IMR-90 (cell line): ENCODE measurements around the gene CMIP. TPM values are rescaled to one million over a fixed set of nuclear protein-coding genes. Genes with fewer than 3 reads are reported as not detected.

Source experiments
- ATAC-seq: fragments of 200-7000 bp; cut with Tn5 transposase; 2 replicates; pipeline ENCODE4 v1.9.1; 2020; ENCODE audit warnings: low read depth, mild to moderate bottlenecking, moderate library complexity
- BruUV-seq: library from RNA; stranded (reverse); fragments of 400-500 nt; replicated peaks from 2 replicates; lab custom pipeline; 2021; lab: Mats Ljungman, UMichigan
- CTCF ChIA-PET: fragments of 300-600 bp; formaldehyde crosslinking; extraction: SDS; loops from one replicate; lab custom pipeline; 2021; ENCODE audit warnings: antibody characterized with exemption; lab: Yijun Ruan, JAX
- POLR2A ChIA-PET: fragments of 300-600 bp; sonication (Branson Sonifier 250); formaldehyde crosslinking; loops from one replicate; lab custom pipeline; 2022; ENCODE audit warnings: antibody characterized with exemption; ENCODE audit not compliant: unreplicated experiment; lab: Charles Lee
- DNase-seq: peaks from one replicate; pipeline ENCODE4 v3.0.0; 2013
- H2AFZ ChIP-seq: replicated peaks from 2 replicates; pipeline ENCODE3; 2013; ENCODE audit warnings: low read length, mild to moderate bottlenecking; ENCODE audit not compliant: poor library complexity
- H2AK5ac ChIP-seq: 2 replicates; pipeline ENCODE4 v1.6.1; 2013; ENCODE audit warnings: low read depth, low read length, inconsistent platforms
- H2AK9ac ChIP-seq: replicated peaks from 2 replicates; pipeline ENCODE3; 2013; ENCODE audit warnings: mild to moderate bottlenecking, low read depth, low read length, moderate library complexity; ENCODE audit not compliant: poor library complexity
- H2BK120ac ChIP-seq: 2 replicates; pipeline ENCODE4 v1.6.1; 2013; ENCODE audit warnings: low read depth, low read length, inconsistent platforms
- H2BK15ac ChIP-seq: 3 replicates; pipeline ENCODE4 v1.6.1; 2013; ENCODE audit warnings: low read depth, low read length, inconsistent platforms
- H2BK20ac ChIP-seq: 2 replicates; pipeline ENCODE4 v1.6.1; 2013; ENCODE audit warnings: low read depth, mild to moderate bottlenecking, inconsistent platforms, low read length, moderate library complexity
- H2BK5ac ChIP-seq: 2 replicates; pipeline ENCODE4 v1.6.1; 2013; ENCODE audit warnings: mild to moderate bottlenecking, low read depth, low read length, inconsistent platforms; ENCODE audit not compliant: poor library complexity, severe bottlenecking
- H3K14ac ChIP-seq: replicated peaks from 2 replicates; pipeline ENCODE4 v1.6.1; 2013; ENCODE audit warnings: low read depth, low read length, inconsistent platforms
- H3K18ac ChIP-seq: 2 replicates; pipeline ENCODE4 v1.6.1; 2013; ENCODE audit warnings: low read depth, low read length, control low read depth
- H3K23ac ChIP-seq: 2 replicates; pipeline ENCODE4 v1.6.1; 2013; ENCODE audit warnings: low read depth, low read length, inconsistent platforms
- H3K27ac ChIP-seq: 2 replicates; pipeline ENCODE4 v1.5.1; 2013; ENCODE audit warnings: mild to moderate bottlenecking, control low read depth, low read length; ENCODE audit not compliant: insufficient read depth
- H3K27me3 ChIP-seq: 2 replicates; pipeline ENCODE4 v1.6.1; 2013; ENCODE audit warnings: low read length; ENCODE audit not compliant: control insufficient read depth, insufficient read depth
- H3K36me3 ChIP-seq: 2 replicates; pipeline ENCODE4 v1.6.1; 2013; ENCODE audit warnings: low read length, mixed read lengths; ENCODE audit not compliant: control insufficient read depth, insufficient read depth
- H3K4ac ChIP-seq: 2 replicates; pipeline ENCODE4 v1.6.1; 2013; ENCODE audit warnings: low read depth, low read length, inconsistent platforms
- H3K4me1 ChIP-seq: 2 replicates; pipeline ENCODE4 v1.6.1; 2013; ENCODE audit warnings: low read length, mixed read lengths; ENCODE audit not compliant: control insufficient read depth, insufficient read depth
- H3K4me2 ChIP-seq: 2 replicates; pipeline ENCODE4 v1.6.1; 2013; ENCODE audit warnings: low read depth, mild to moderate bottlenecking, control low read depth, low read length, moderate library complexity
- H3K4me3 ChIP-seq: 2 replicates; pipeline ENCODE4 v1.5.1; 2013; ENCODE audit warnings: low read depth, mild to moderate bottlenecking, control low read depth, low read length, moderate library complexity; ENCODE audit not compliant: insufficient read depth
- H3K56ac ChIP-seq: 2 replicates; pipeline ENCODE4 v1.6.1; 2013; ENCODE audit warnings: low read length, inconsistent platforms; ENCODE audit not compliant: insufficient read depth; ENCODE audit errors: extremely low read depth
- H3K79me1 ChIP-seq, 2 experiments: 2 replicates each; pipeline ENCODE4 v1.6.1; 2013; ENCODE audit warnings: low read length in 2 of 2, inconsistent platforms in 1 of 2, low read depth in 1 of 2
- H3K9ac ChIP-seq: 2 replicates; pipeline ENCODE4 v1.6.1; 2013; ENCODE audit warnings: low read depth, low read length, control low read depth
- H3K9me1 ChIP-seq: 2 replicates; pipeline ENCODE4 v1.6.1; 2013; ENCODE audit warnings: low read length, inconsistent platforms; ENCODE audit not compliant: insufficient read depth
- H3K9me3 ChIP-seq: 2 replicates; pipeline ENCODE4 v1.6.1; 2013; ENCODE audit warnings: low read length; ENCODE audit not compliant: control insufficient read depth, insufficient read depth
- H4K20me1 ChIP-seq: 2 replicates; pipeline ENCODE4 v1.6.1; 2013; ENCODE audit warnings: low read length, inconsistent platforms; ENCODE audit not compliant: insufficient read depth
- H4K5ac ChIP-seq: 2 replicates; pipeline ENCODE4 v1.6.1; 2013; ENCODE audit warnings: mild to moderate bottlenecking, low read depth, low read length, control low read depth
- H4K8ac ChIP-seq, 2 experiments: 2 replicates each; pipeline ENCODE4 v1.6.1; 2013; ENCODE audit warnings: low read depth in 2 of 2, low read length in 2 of 2, control low read depth in 1 of 2, inconsistent platforms in 1 of 2
- H4K91ac ChIP-seq: 2 replicates; pipeline ENCODE4 v1.6.1; 2013; ENCODE audit warnings: low read depth, low read length, inconsistent platforms; ENCODE audit not compliant: insufficient read depth
- CEBPB ChIP-seq: IDR thresholded peaks from 2 replicates; pipeline ENCODE4 v1.6.1; 2012; ENCODE audit warnings: low read depth, low read length, improper control_type of control experiment
- CTCF ChIP-seq: conservative IDR thresholded peaks from 2 replicates; pipeline ENCODE4 v1.5.1; 2012; ENCODE audit warnings: mild to moderate bottlenecking, low read depth, low read length, improper control_type of control experiment
- ELK1 ChIP-seq: fragments of 150-350 bp; IDR thresholded peaks from 2 replicates; pipeline ENCODE4 v1.6.1; 2016; ENCODE audit warnings: low read depth, mild to moderate bottlenecking, low read length, moderate library complexity, borderline replicate concordance
- FOS ChIP-seq: fragments of 150-350 bp; IDR thresholded peaks from 2 replicates; pipeline ENCODE4 v1.6.1; 2016; ENCODE audit warnings: low read depth, low read length
- MAFK ChIP-seq: IDR thresholded peaks from 2 replicates; pipeline ENCODE4 v1.6.1; 2012; ENCODE audit warnings: low read depth, low read length, improper control_type of control experiment
- MXI1 ChIP-seq: IDR thresholded peaks from 2 replicates; pipeline ENCODE4 v1.6.1; 2012; ENCODE audit warnings: low read depth, mild to moderate bottlenecking, low read length, moderate library complexity, borderline replicate concordance
- NFE2L2 ChIP-seq: fragments of 150-350 bp; IDR thresholded peaks from 2 replicates; pipeline ENCODE4 v1.6.1; 2016; ENCODE audit warnings: low read depth, mild to moderate bottlenecking, low read length
- POLR2A ChIP-seq: IDR thresholded peaks from 2 replicates; pipeline ENCODE4 v1.6.1; 2012; ENCODE audit warnings: mild to moderate bottlenecking, low read depth, low read length
- RCOR1 ChIP-seq: IDR thresholded peaks from 2 replicates; pipeline ENCODE4 v1.6.1; 2012; ENCODE audit warnings: mild to moderate bottlenecking, low read length, improper control_type of control experiment; ENCODE audit not compliant: insufficient replicate concordance
- RFX5 ChIP-seq: IDR thresholded peaks from 2 replicates; pipeline ENCODE4 v1.8.0; 2012; ENCODE audit warnings: low read depth, mild to moderate bottlenecking, low read length, moderate library complexity
- USF2 ChIP-seq: fragments of 150-350 bp; IDR thresholded peaks from 2 replicates; pipeline ENCODE4 v1.6.1; 2017; ENCODE audit warnings: mild to moderate bottlenecking, antibody characterized with exemption, low read length, low read depth
- WGBS, 2 experiments: methylation state at CpG; one replicate each; pipeline versions ENCODE4 v1.1.5 to v1.1.7; 2013; ENCODE audit warnings: missing lambda C conversion rate in 2 of 2; ENCODE audit not compliant: insufficient read length in 1 of 2; ENCODE audit errors: extremely low coverage in 2 of 2; 5-methylcytosine and 5-hydroxymethylcytosine counted together
- dilution Hi-C: fragments of 300-500 bp; cut with HindIII; formaldehyde crosslinking; loops from one replicate; pipeline ENCODE4 v1.14.3; 2018; ENCODE audit warnings: low sequenced_read_pairs; ENCODE audit not compliant: unreplicated experiment
- in situ Hi-C: fragments of 300-500 bp; cut with MboI; formaldehyde crosslinking; loops from 3 replicates; pipeline ENCODE4 v1.14.3; 2019; ENCODE audit warnings: low sequenced_read_pairs, inconsistent platforms, mixed read lengths
- intact Hi-C: fragments of 100-400 bp; cut with micrococcal nuclease; formaldehyde crosslinking; loops from 2 replicates; pipeline ENCODE4 v1.10.0; 2022
- polyA plus RNA-seq, 3 experiments: library from polyadenylated mRNA; depleted of rRNA; stranded (reverse); fragments of >200 nt; gene quantifications; 2 replicates each; pipeline ENCODE4 v1.2.3, GENCODE V29; 2012; ENCODE audit warnings: low replicate concordance in 1 of 3
- total RNA-seq: library from RNA; depleted of rRNA; stranded (reverse); fragments of >200 nt; gene quantifications from 2 replicates; pipeline ENCODE4 v1.2.3, GENCODE V29; 2012

The CMIP gene
- total and polyA plus RNA-seq, 2 of the 4 experiments (the other 2 are of a cell fraction) = 3.2 to 11.6 TPM

DNA sequence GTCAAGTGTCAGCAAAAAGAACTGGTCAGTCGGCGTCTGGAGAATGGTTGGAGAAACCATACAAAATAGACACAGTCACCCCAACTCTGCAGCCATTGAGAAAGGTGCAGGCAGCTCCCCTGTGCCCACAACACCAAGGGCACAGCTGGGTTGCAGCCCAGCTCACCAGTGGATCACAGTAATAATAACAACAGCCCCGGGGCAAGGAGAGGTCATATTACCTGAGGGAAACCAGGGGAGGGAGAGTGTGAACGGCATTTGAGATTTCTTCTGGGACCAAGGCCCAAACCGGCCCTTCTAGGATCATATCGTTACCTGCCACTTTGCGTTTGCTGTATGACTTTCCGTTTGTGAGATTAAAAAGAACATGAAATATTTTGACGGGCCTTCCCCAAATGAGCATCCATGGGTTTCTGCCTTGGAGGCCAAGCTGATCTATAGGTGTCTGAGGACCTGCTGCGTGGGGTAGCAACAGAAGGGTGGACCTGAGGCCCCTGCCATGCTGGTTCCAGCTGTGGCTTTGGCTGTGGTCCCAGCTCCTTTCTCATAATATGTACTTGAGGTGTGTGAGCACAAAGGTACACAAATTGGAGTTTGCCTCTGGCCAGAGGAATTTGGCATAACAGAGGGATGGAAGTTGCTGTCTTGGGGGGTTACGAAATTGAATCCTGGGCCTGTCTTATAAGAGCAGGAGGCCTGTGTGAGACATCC, 154.6 kb downstream of the CMIP start:
- no peak overlapping the region for H3K4me3 ChIP-seq
- TF ChIP-seq FOS = no peak
- TF ChIP-seq MXI1 = no peak
- TF ChIP-seq CTCF = no peak
- TF ChIP-seq ELK1 = no peak
- no peak for TF ChIP-seq NFE2L2
- no peak for TF ChIP-seq CEBPB
- no peak for TF ChIP-seq USF2
- TF ChIP-seq POLR2A = no peak
- TF ChIP-seq RFX5 = no peak
- TF ChIP-seq MAFK = no peak
- TF ChIP-seq RCOR1 = no peak
- no peak overlapping the region for H4K8ac ChIP-seq
- H2AK9ac ChIP-seq = no peak overlapping the region
- ChIA-PET CTCF (no interaction called here), POLR2A (no interaction called here)
- no peaks in the 10 kb centered on the region for H3K27me3 ChIP-seq
- H2BK15ac ChIP-seq = no peak overlapping the region
- H3K23ac ChIP-seq = no peak overlapping the region
- H3K9me3 ChIP-seq = no peaks in the 10 kb centered on the region
- dilution Hi-C loops (no loop called here), in situ Hi-C loops (no loop called here), intact Hi-C loops (no loop called here)
- H4K20me1 ChIP-seq = peaks cover 57% of the 10 kb centered on the region
- ATAC-seq (no peak), DNase-seq (no peak)
- H3K79me1 ChIP-seq = peaks cover 24 to 47% of the 10 kb centered on the region in 2 experiments
- no peak overlapping the region for H3K4me2 ChIP-seq
- H3K56ac ChIP-seq = no peak overlapping the region
- peak overlapping the region; percentile 58; the same call in 1 of the 2 replicates for H2AK5ac ChIP-seq
- H3K4ac ChIP-seq = peak overlapping the region; percentile 8; the same call in 1 of the 2 replicates
- H3K27ac ChIP-seq = no peak overlapping the region
- H3K4me1 ChIP-seq = peaks cover 17% of the 10 kb centered on the region
- no peak overlapping the region for H4K91ac ChIP-seq
- no peak overlapping the region for H2BK20ac ChIP-seq
- H2BK5ac ChIP-seq = no peak overlapping the region
- no peak overlapping the region for H3K9ac ChIP-seq
- H3K9me1 ChIP-seq = peaks cover 15% of the 10 kb centered on the region
- no peaks in the 10 kb centered on the region for H3K36me3 ChIP-seq
- H3K18ac ChIP-seq = no peak overlapping the region
- H2AFZ ChIP-seq = no peak overlapping the region
- no TSS peak for BruUV-seq
- 81% methylated on average over 5 of the region's 11 CpGs; no CpG with 5 or more reads in 1 of the 2 experiments for WGBS, 2 experiments
- H4K5ac ChIP-seq = no peak overlapping the region
- no peak overlapping the region for H3K14ac ChIP-seq
- H2BK120ac ChIP-seq = no peak overlapping the region; the same call in 1 of the 2 replicates
